GM12878 (cell line): Measurements from ENCODE around the gene HOXB2. TPM values are rescaled to one million over a fixed set of nuclear protein-coding genes. Genes with fewer than 3 reads are reported as not detected.

Experiments used
- ATAC-seq: fragments of 200-7000 bp; cut with Tn5 transposase; 3 replicates; pipeline ENCODE4 v1.9.1; 2020; ENCODE audit warnings: mild to moderate bottlenecking, moderate library complexity
- BruUV-seq: library from RNA; stranded (reverse); fragments of 400-500 nt; replicated peaks from 2 replicates; lab custom pipeline; 2021; lab: Mats Ljungman, UMichigan
- CTCF ChIA-PET: fragments of 300-600 bp; sonication (Branson Sonifier 250); formaldehyde crosslinking; extraction: SDS; loops from one replicate; lab custom pipeline; 2021; ENCODE audit warnings: inconsistent platforms; lab: Yijun Ruan, JAX
- POLR2A ChIA-PET: fragments of 350-600 bp; formaldehyde crosslinking; extraction: SDS; loops from one replicate; lab custom pipeline; 2021; ENCODE audit warnings: inconsistent platforms; lab: Charles Lee
- RAD21 ChIA-PET: fragments of 300-600 bp; sonication (Branson Sonifier 250); formaldehyde crosslinking; loops from one replicate; lab custom pipeline; 2023; ENCODE audit warnings: antibody characterized with exemption; ENCODE audit not compliant: unreplicated experiment; lab: Charles Lee
- SMC1A ChIA-PET: fragments of 300-600 bp; sonication (Branson Sonifier 250); formaldehyde crosslinking; loops from one replicate; lab custom pipeline; 2023; ENCODE audit not compliant: unreplicated experiment, uncharacterized antibody; lab: Charles Lee
- DNase-seq: peaks from one replicate; pipeline ENCODE4 v3.0.0-alpha.2; 2011; ENCODE audit warnings: low read depth, low spot score
- FAIRE-seq: peaks from 3 replicates; lab custom pipeline; 2011; peaks lifted over from hg19 to GRCh38; lab: Jason Lieb, UNC
- H2AFZ ChIP-seq: 2 replicates; pipeline ENCODE4 v1.6.0; 2011; ENCODE audit warnings: low read depth, low read length, control low read depth; ENCODE audit not compliant: control insufficient read depth
- H3K27ac ChIP-seq: 2 replicates; pipeline ENCODE4 v1.5.1; 2011; ENCODE audit warnings: control low read depth; ENCODE audit not compliant: control insufficient read depth, insufficient read depth
- H3K27me3 ChIP-seq, 2 experiments: replicated peaks in 1 of 2; 2 replicates each; pipeline versions ENCODE4 v1.6.0 to v1.6.1; 2011; ENCODE audit warnings: low read length in 1 of 2; ENCODE audit not compliant: control insufficient read depth in 2 of 2, insufficient read depth in 2 of 2
- H3K36me3 ChIP-seq, 2 experiments: 2 replicates each; pipeline ENCODE4 v1.5.1; 2011; ENCODE audit warnings: low read length in 1 of 2; ENCODE audit not compliant: control insufficient read depth in 2 of 2, insufficient read depth in 2 of 2
- H3K4me1 ChIP-seq: 2 replicates; pipeline ENCODE4 v1.6.1; 2011; ENCODE audit warnings: mild to moderate bottlenecking, low read length, moderate library complexity, mixed read lengths; ENCODE audit not compliant: control insufficient read depth, insufficient read depth
- H3K4me2 ChIP-seq: 2 replicates; pipeline ENCODE4 v1.6.0; 2011; ENCODE audit warnings: control low read depth; ENCODE audit not compliant: control insufficient read depth, insufficient read depth
- H3K4me3 ChIP-seq: fragments of 200-600 bp; sonication (generic); 2 replicates; pipeline ENCODE4 v1.5.1; 2016
- H3K79me2 ChIP-seq: 2 replicates; pipeline ENCODE4 v1.6.0; 2011; ENCODE audit warnings: low read length; ENCODE audit not compliant: control insufficient read depth, insufficient read depth
- H3K9ac ChIP-seq: 2 replicates; pipeline ENCODE4 v1.8.0; 2011; ENCODE audit warnings: low read length, control low read depth, mixed read lengths; ENCODE audit not compliant: control insufficient read depth, insufficient read depth
- H3K9me3 ChIP-seq: replicated peaks from 3 replicates; pipeline ENCODE4 v1.5.1; 2011; ENCODE audit warnings: mild to moderate bottlenecking, low read length; ENCODE audit not compliant: control insufficient read depth, insufficient read depth
- H4K20me1 ChIP-seq: 2 replicates; pipeline ENCODE4 v1.6.0; 2011; ENCODE audit not compliant: control insufficient read depth, insufficient read depth
- CBX3 ChIP-seq: fragments of 200-600 bp; sonication (generic); IDR thresholded peaks from 2 replicates; pipeline ENCODE4 v1.6.1; 2016; ENCODE audit warnings: low read depth, borderline replicate concordance
- CBX5 ChIP-seq: sonication (generic); IDR thresholded peaks from 2 replicates; pipeline ENCODE4 v1.6.1; 2016; ENCODE audit warnings: low read depth, moderate library complexity, mild to moderate bottlenecking, inconsistent platforms
- CHD2 ChIP-seq: IDR thresholded peaks from 2 replicates; pipeline ENCODE4 v1.6.1; 2011; ENCODE audit warnings: low read depth, low read length, improper control_type of control experiment, borderline replicate concordance
- ESRRA ChIP-seq: IDR thresholded peaks from 2 replicates; pipeline ENCODE4 v1.6.1; 2012; ENCODE audit warnings: mild to moderate bottlenecking, low read length, improper control_type of control experiment
- EZH2 ChIP-seq: IDR thresholded peaks from 2 replicates; pipeline ENCODE4 v1.6.1; 2012; ENCODE audit warnings: low read depth, mild to moderate bottlenecking, control low read depth, inconsistent platforms, low read length, borderline replicate concordance; ENCODE audit not compliant: control insufficient read depth
- FOXM1 ChIP-seq: IDR thresholded peaks from 2 replicates; pipeline ENCODE4 v1.6.1; 2012; ENCODE audit warnings: low read depth, mild to moderate bottlenecking, inconsistent platforms, low read length, moderate library complexity
- JUNB ChIP-seq: IDR thresholded peaks from 2 replicates; pipeline ENCODE4 v1.6.1; 2016; ENCODE audit warnings: antibody characterized with exemption, mild to moderate bottlenecking
- MEF2A ChIP-seq: IDR thresholded peaks from 2 replicates; pipeline ENCODE4 v1.6.1; 2011; ENCODE audit warnings: low read depth, mild to moderate bottlenecking, low read length, moderate library complexity; ENCODE audit not compliant: insufficient read depth
- NBN ChIP-seq: fragments of 450-650 bp; IDR thresholded peaks from 2 replicates; pipeline ENCODE4 v1.6.1; 2016
- POU2F2 ChIP-seq: IDR thresholded peaks from 3 replicates; pipeline ENCODE4 v1.6.1; 2011; ENCODE audit warnings: low read depth, mild to moderate bottlenecking, low read length, borderline replicate concordance
- SRF ChIP-seq, 2 experiments: IDR thresholded peaks; 2 replicates each; pipeline ENCODE4 v1.6.1; 2011; ENCODE audit warnings: low read depth in 2 of 2, low read length in 2 of 2, mild to moderate bottlenecking in 1 of 2, moderate library complexity in 1 of 2
- YY1 ChIP-seq: IDR thresholded peaks from 2 replicates; pipeline ENCODE4 v1.6.1; 2011; ENCODE audit warnings: low read depth, mild to moderate bottlenecking, low read length
- ZBTB11 ChIP-seq: fragments of 450-650 bp; formaldehyde crosslinking; IDR thresholded peaks from 2 replicates; pipeline ENCODE4 v1.5.0; 2022; ENCODE audit warnings: mild to moderate bottlenecking, missing genetic modification characterization
- ZNF207 ChIP-seq: fragments of 450-650 bp; IDR thresholded peaks from 2 replicates; pipeline ENCODE4 v1.6.1; 2014; ENCODE audit warnings: antibody characterized with exemption, mild to moderate bottlenecking, borderline replicate concordance
- ZSCAN29 ChIP-seq: fragments of 450-650 bp; IDR thresholded peaks from 2 replicates; pipeline ENCODE4 v1.6.1; 2017; ENCODE audit warnings: mild to moderate bottlenecking, moderate library complexity
- WGBS: methylation state at CpG from one replicate; pipeline ENCODE4 v1.1.6; 2016; ENCODE audit warnings: low lambda C conversion rate; ENCODE audit not compliant: insufficient replicate concordance, insufficient coverage; ENCODE audit errors: missing lambda C conversion rate; 5-methylcytosine and 5-hydroxymethylcytosine counted together
- in situ Hi-C: fragments of 300-500 bp; cut with MboI; formaldehyde crosslinking; loops from 9 replicates; pipeline ENCODE4 v1.14.3; 2018; ENCODE audit warnings: mixed read lengths
- intact Hi-C: fragments of 100-400 bp; cut with micrococcal nuclease; formaldehyde crosslinking; loops from one replicate; pipeline ENCODE4 v1.14.2; 2022; ENCODE audit not compliant: unreplicated experiment
- polyA plus RNA-seq, 11 experiments: library from polyadenylated mRNA; depleted of rRNA in 4 of 11; unstranded in 6 of 11; stranded (reverse) in 5 of 11; fragments of >200 nt; fragmentation: Nextera tagmentation in 4 of 11; fragmentation: Illumina TruSeq in 1 of 11; extraction: Ambion mirVana in 4 of 11; extraction: Trizol in 1 of 11; gene quantifications; 1 replicate in 1 of 11; 2 replicates in 10 of 11; pipeline versions ENCODE4 v1.2.1 to v1.2.3, GENCODE V29; 2011 to 2016; ENCODE audit warnings: inconsistent platforms in 2 of 11, missing spikeins in 2 of 11, low read depth in 1 of 11
- total RNA-seq, 4 experiments: library from RNA; depleted of rRNA in 3 of 4; stranded (reverse); fragments of >200 nt in 3 of 4; fragmentation: Illumina TruSeq in 1 of 4; extraction: Trizol in 1 of 4; gene quantifications; 2 replicates each; pipeline versions ENCODE4 v1.2.1 to v1.2.3, GENCODE V29; 2013 to 2021
- TF ChIP-seq, protein P1 (sequence below): IDR thresholded peaks from 2 replicates; pipeline ENCODE4 v1.6.1; 2012; ENCODE audit warnings: low read depth, low read length, improper control_type of control experiment
- TF ChIP-seq, protein P2 (sequence below): fragments of 450-650 bp; conservative IDR thresholded peaks from 2 replicates; pipeline ENCODE4 v1.6.1; 2017; ENCODE audit warnings: mild to moderate bottlenecking, moderate library complexity

HOXB2 gene
- total and polyA plus RNA-seq, 10 of the 15 experiments (the other 5 are each of a cell fraction or from before 2014, with no cell fraction given) = 0.16 to 8.8 (median 2.3) TPM

- POLR2A ChIA-PET = interaction anchor here (1.4 kb wide), 2 partner anchors 44 to 46 kb away, joined by 3 to 7 read pairs; no protein-coding TSS in a partner anchor
- DNase-seq = peak; percentile 65
- TF ChIP-seq CBX3 (no peak), FOXM1 (no peak), SRF (IDR thresholded peaks at IDR 0.05; ENCODE audit: low read depth in 2 of 2, low read length in 2 of 2) (no peak), ZNF207 (no peak), CBX5 (no peak), ESRRA (no peak), MEF2A (no peak), ZBTB11 (no peak), POU2F2 (no peak), ZSCAN29 (no peak), CHD2 (0 out of 2 replicates have a peak, but pooled peaks have one; percentile 12), YY1 (no peak), NBN (peak; percentile 79; the same call in 1 of the 2 replicates), JUNB (no peak), EZH2 (no peak)
- TF ChIP-seq, protein P1, sequence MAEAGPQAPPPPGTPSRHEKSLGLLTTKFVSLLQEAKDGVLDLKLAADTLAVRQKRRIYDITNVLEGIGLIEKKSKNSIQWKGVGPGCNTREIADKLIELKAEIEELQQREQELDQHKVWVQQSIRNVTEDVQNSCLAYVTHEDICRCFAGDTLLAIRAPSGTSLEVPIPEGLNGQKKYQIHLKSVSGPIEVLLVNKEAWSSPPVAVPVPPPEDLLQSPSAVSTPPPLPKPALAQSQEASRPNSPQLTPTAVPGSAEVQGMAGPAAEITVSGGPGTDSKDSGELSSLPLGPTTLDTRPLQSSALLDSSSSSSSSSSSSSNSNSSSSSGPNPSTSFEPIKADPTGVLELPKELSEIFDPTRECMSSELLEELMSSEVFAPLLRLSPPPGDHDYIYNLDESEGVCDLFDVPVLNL = no peak
- TF ChIP-seq, protein P2, sequence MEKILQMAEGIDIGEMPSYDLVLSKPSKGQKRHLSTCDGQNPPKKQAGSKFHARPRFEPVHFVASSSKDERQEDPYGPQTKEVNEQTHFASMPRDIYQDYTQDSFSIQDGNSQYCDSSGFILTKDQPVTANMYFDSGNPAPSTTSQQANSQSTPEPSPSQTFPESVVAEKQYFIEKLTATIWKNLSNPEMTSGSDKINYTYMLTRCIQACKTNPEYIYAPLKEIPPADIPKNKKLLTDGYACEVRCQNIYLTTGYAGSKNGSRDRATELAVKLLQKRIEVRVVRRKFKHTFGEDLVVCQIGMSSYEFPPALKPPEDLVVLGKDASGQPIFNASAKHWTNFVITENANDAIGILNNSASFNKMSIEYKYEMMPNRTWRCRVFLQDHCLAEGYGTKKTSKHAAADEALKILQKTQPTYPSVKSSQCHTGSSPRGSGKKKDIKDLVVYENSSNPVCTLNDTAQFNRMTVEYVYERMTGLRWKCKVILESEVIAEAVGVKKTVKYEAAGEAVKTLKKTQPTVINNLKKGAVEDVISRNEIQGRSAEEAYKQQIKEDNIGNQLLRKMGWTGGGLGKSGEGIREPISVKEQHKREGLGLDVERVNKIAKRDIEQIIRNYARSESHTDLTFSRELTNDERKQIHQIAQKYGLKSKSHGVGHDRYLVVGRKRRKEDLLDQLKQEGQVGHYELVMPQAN = no peak
These were observed 17.2 kb upstream of the HOXB2 start for GRCh38 chr17:48561884-48562810.

More at GRCh38 chr17:48561884-48562810, 17.2 kb upstream of the HOXB2 start:
- Histone ChIP-seq H3K9ac (no peak overlapping the region), H3K79me2 (no peaks in the 10 kb centered on the region), H3K27ac (no peak overlapping the region), H4K20me1 (no peaks in the 10 kb centered on the region), H3K4me2 (no peak overlapping the region), H2AFZ (no peak overlapping the region), H3K36me3 (no peaks in the 10 kb centered on the region; a peak in 1 of 4 replicates), H3K4me1 (no peaks in the 10 kb centered on the region), H3K4me3 (no peak overlapping the region), H3K9me3 (no peaks in the 10 kb centered on the region), H3K27me3 (no peaks in the 10 kb centered on the region)
- ChIA-PET SMC1A (interaction anchor here (0.7 to 3.3 kb wide), 9 partner anchors 9 to 122 kb away, joined by 3 to 11 read pairs (median 3); no protein-coding TSS in a partner anchor), CTCF (interaction anchor here (0.6 to 1.8 kb wide), 9 partner anchors 21 to 210 kb away, joined by 3 to 9 read pairs (median 4); no protein-coding TSS in a partner anchor), RAD21 (interaction anchor here (1.6 kb wide), 1 partner anchor 70 kb away, joined by 3 read pairs; no protein-coding TSS in a partner anchor)
- WGBS = 48% methylated on average over 15 of the region's 15 CpGs
- FAIRE-seq (no peak), ATAC-seq (peak; percentile 94)
- no TSS peak for BruUV-seq
- in situ Hi-C loops (no loop called here), intact Hi-C loops (no loop called here)
